Small intestine (tissue), 7 donors: Measurements from ENCODE around the gene BCL11A. TPM values are rescaled to one million over a fixed set of nuclear protein-coding genes. Genes with fewer than 3 reads are reported as not detected.
A peak's percentile ranks its signal among the peaks of the same experiment; 100 is the strongest.

Experiments used
- DNase-seq, 2 donors: peaks; one replicate each; pipeline versions ENCODE4 v3.0.0 to v3.0.0-alpha.2; 2013
- FAIRE-seq: peaks from 2 replicates; lab custom pipeline; 2012; peaks lifted over from hg19 to GRCh38; lab: Jason Lieb, UNC
- H3K27ac ChIP-seq, 3 donors: one replicate each; pipeline ENCODE4 v1.5.1; 2013; ENCODE audit warnings: low read length in 2 of 3, mild to moderate bottlenecking in 2 of 3, control low read depth in 1 of 3, inconsistent platforms in 1 of 3, low read depth in 1 of 3, moderate library complexity in 1 of 3
- H3K27me3 ChIP-seq, 3 donors: one replicate each; pipeline ENCODE4 v1.6.1; 2013; ENCODE audit warnings: low read length in 3 of 3, inconsistent platforms in 1 of 3; ENCODE audit not compliant: control insufficient read depth in 3 of 3, insufficient read depth in 3 of 3
- H3K36me3 ChIP-seq, 3 donors: one replicate each; pipeline ENCODE4 v1.6.1; 2013; ENCODE audit warnings: low read length in 3 of 3, inconsistent platforms in 1 of 3, low read depth in 1 of 3, mild to moderate bottlenecking in 1 of 3, moderate library complexity in 1 of 3; ENCODE audit not compliant: control insufficient read depth in 3 of 3, insufficient read depth in 2 of 3
- H3K4me1 ChIP-seq, 3 donors: one replicate each; pipeline ENCODE4 v1.6.1; 2013; ENCODE audit warnings: low read length in 2 of 3, inconsistent platforms in 1 of 3, low read depth in 1 of 3, mild to moderate bottlenecking in 1 of 3, moderate library complexity in 1 of 3; ENCODE audit not compliant: control insufficient read depth in 3 of 3, insufficient read depth in 2 of 3
- H3K4me3 ChIP-seq, 3 donors: one replicate each; pipeline ENCODE4 v1.5.1; 2013; ENCODE audit warnings: low read length in 3 of 3, control low read depth in 1 of 3, inconsistent platforms in 1 of 3, low read depth in 1 of 3, mild to moderate bottlenecking in 1 of 3, moderate library complexity in 1 of 3
- H3K9me3 ChIP-seq, 2 donors: one replicate each; pipeline ENCODE4 v1.6.1; 2013; ENCODE audit warnings: low read depth in 1 of 2, low read length in 1 of 2; ENCODE audit not compliant: control insufficient read depth in 2 of 2, insufficient read depth in 1 of 2
- WGBS, 3 donors: extraction: QIAGEN DNeasy Blood & Tissue Kit; methylation state at CpG; one replicate each; pipeline ENCODE4 v1.1.7; 2013; 5-methylcytosine and 5-hydroxymethylcytosine counted together
- polyA plus RNA-seq, 4 donors: library from polyadenylated mRNA; stranded (reverse) in 3 of 4; unstranded in 1 of 4; fragments of 200-250 nt in 3 of 4; fragments of 120-200 nt in 1 of 4; gene quantifications; one replicate each; pipeline versions ENCODE4 v1.2.1 to v1.2.3, GENCODE V29; 2013
- donor health status: healthy with polysubstance abuse.
- donor health status: control.
- donor health status: control.
- donor health status: Bipolar disorder and iron deficiency.
- donor health status: healthy.

Gene BCL11A
- polyA plus RNA-seq, 4 donors, result 2.2 to 22.5 (median 13.9) TPM

- DNase-seq (no peak), FAIRE-seq (no peak)
- H3K27me3 ChIP-seq, result peaks cover 0 to 1% (median 0%) of the 10 kb centered on the region in 3 donors
- no peak overlapping the region for H3K4me3 ChIP-seq
- no peak overlapping the region for H3K27ac ChIP-seq
- WGBS, 3 donors, result 86 to 91% (median 87%) methylated on average over 8 of the region's 8 CpGs
- H3K36me3 ChIP-seq, result no peaks in the 10 kb centered on the region
- peaks cover 0 to 6% (median 1%) of the 10 kb centered on the region in 3 donors for H3K4me1 ChIP-seq
- no peaks in the 10 kb centered on the region for H3K9me3 ChIP-seq
Observed at GRCh38 chr2:60446413-60447267, 106.8 kb downstream of the BCL11A start.

DNA sequence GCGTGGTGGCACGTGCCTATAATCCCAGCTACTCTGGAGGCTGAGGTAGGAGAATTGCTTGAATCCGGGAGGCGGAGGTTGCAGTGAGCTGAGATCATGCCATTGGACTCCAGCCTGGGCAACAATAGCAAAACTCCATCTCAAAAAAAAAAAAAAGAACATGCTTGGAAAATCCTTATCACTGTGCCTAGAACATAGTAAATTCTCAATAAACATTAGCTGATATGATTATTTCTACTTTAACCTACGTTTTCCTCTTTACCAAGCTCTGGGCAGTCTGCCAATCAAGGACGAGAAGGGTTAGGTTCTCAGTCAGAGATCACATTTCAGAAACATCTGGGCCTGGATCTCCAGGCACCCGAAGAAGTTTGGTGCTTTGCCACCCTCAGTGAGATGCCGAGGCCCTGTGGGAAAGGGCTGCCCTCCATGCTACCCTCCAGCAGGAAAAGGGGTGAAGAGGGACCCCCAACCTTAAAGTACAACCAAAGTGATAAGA is 107.7 kb downstream of the BCL11A start:
- Histone ChIP-seq H3K27me3 (peaks cover 0 to 4% (median 0%) of the 10 kb centered on the region in 3 donors), H3K27ac (no peak overlapping the region), H3K36me3 (no peaks in the 10 kb centered on the region), H3K4me1 (peaks cover 0 to 14% (median 1%) of the 10 kb centered on the region in 3 donors), H3K9me3 (no peaks in the 10 kb centered on the region), H3K4me3 (no peak overlapping the region)
- FAIRE-seq (no peak), DNase-seq (peak in 1 of 2 donors; percentile 38)
- WGBS, 3 donors, result 52 to 59% (median 52%) methylated on average over 8 of the region's 8 CpGs

- H3K27ac ChIP-seq, result no peak overlapping the region
- WGBS, 3 donors, result 80 to 87% (median 81%) methylated on average over 3 of the region's 3 CpGs
Observed at GRCh38 chr2:60442608-60443007, 110.8 kb downstream of the BCL11A start.

DNA sequence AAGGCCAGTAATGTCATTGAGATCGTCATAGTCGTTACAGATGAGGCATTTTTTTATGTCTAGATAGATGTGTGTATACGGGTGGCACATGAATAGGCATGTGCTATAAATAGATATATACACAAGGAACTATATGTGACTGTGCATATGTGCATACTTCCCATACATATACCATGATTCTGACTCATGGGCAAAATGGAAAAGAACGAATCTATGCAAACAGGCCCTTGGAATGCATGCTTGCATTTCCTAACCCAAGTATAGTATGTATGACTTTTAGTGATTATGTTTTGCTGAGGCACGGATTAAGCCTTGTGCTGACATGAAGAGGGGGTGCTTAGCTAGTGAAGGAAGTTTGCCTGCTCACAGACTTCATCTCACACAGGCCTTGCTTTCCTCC is 111.7 kb downstream of the BCL11A start:
- H3K4me1 ChIP-seq, result peaks cover 1 to 52% (median 3%) of the 10 kb centered on the region in 3 donors
- DNase-seq (no peak), FAIRE-seq (no peak)
- peaks cover 0 to 4% (median 0%) of the 10 kb centered on the region in 3 donors for H3K27me3 ChIP-seq
- no peaks in the 10 kb centered on the region for H3K36me3 ChIP-seq
- H3K27ac ChIP-seq, result no peak overlapping the region
- 58 to 76% (median 61%) methylated on average over 5 of the region's 5 CpGs for WGBS, 3 donors
- no peak overlapping the region for H3K4me3 ChIP-seq
- H3K9me3 ChIP-seq, result no peaks in the 10 kb centered on the region

More at GRCh38 chr2:60442608-60443007, 110.8 kb downstream of the BCL11A start:
- DNase-seq (no peak), FAIRE-seq (no peak)
- Histone ChIP-seq H3K4me3 (no peak overlapping the region), H3K36me3 (no peaks in the 10 kb centered on the region), H3K9me3 (no peaks in the 10 kb centered on the region), H3K27me3 (peaks cover 0 to 4% (median 0%) of the 10 kb centered on the region in 3 donors), H3K4me1 (peaks cover 1 to 43% (median 3%) of the 10 kb centered on the region in 3 donors)

DNA sequence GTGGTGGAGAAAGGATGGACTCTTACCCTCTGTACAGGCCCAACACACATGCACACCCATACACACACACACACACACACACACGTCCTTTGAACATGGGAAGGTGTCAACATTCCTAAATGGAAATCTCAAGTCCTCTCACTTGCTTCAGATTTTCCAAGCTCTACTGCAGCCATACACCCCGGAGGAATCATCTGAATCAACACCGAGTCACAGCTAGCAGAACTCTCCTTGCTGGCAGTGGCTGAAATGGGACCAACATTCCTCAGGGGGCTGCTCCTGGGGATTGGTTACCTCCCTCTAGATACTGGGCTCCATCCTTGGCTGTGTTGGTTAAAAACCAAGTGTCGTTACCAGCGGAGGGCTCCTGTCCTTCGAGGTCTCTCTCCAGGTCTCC is 112.7 kb downstream of the BCL11A start:
- Histone ChIP-seq H3K36me3 (no peaks in the 10 kb centered on the region), H3K4me1 (peaks cover 1 to 52% (median 3%) of the 10 kb centered on the region in 3 donors), H3K27ac (no peak overlapping the region), H3K27me3 (peaks cover 0 to 4% (median 0%) of the 10 kb centered on the region in 3 donors), H3K4me3 (no peak overlapping the region), H3K9me3 (no peaks in the 10 kb centered on the region)
- peak in 1 of 2 donors; percentile 35 for DNase-seq
- no peak for FAIRE-seq
- 82 to 92% (median 87%) methylated on average over 6 of the region's 6 CpGs for WGBS, 3 donors

DNA sequence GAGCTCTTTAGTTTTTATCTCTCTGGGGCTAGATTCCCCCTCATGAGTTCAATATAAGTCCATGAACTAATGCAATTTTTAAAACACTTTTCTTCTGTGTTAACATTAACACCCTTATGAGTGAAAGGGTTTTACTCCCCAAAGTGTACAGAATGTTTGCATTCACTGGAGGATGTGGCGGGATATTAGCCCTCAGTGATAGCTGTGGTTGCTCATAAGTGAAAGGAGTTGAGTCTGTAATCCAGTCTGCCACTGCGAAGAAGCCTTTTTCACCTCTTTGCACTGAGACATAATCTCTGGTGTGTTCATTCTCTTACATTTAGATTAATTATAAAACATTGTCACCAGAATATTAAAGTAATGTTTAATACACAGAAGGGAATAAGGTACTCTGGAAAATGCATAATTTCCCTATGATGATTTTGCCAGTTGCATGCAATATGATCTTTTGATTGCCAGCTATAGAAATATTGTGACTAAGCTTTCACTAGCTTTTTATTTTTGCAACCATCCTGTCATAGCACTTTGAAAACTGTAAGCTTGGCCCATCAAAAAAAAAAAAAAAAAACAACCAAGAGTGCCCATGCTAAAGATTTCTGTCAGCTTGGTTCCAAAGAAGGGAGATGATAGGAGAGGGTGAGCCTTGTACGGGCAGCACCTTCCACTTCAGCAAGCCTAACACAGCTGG is 113.2 kb downstream of the BCL11A start:
- no peak overlapping the region for H3K4me3 ChIP-seq
- no peak for FAIRE-seq
- peaks cover 1 to 54% (median 3%) of the 10 kb centered on the region in 3 donors for H3K4me1 ChIP-seq
- no peaks in the 10 kb centered on the region for H3K9me3 ChIP-seq
- peaks cover 0 to 4% (median 0%) of the 10 kb centered on the region in 3 donors for H3K27me3 ChIP-seq
- 77 to 83% (median 80%) methylated on average over 3 of the region's 3 CpGs for WGBS, 3 donors
- DNase-seq, result no peak
- no peak overlapping the region for H3K27ac ChIP-seq
- H3K36me3 ChIP-seq, result no peaks in the 10 kb centered on the region

DNA sequence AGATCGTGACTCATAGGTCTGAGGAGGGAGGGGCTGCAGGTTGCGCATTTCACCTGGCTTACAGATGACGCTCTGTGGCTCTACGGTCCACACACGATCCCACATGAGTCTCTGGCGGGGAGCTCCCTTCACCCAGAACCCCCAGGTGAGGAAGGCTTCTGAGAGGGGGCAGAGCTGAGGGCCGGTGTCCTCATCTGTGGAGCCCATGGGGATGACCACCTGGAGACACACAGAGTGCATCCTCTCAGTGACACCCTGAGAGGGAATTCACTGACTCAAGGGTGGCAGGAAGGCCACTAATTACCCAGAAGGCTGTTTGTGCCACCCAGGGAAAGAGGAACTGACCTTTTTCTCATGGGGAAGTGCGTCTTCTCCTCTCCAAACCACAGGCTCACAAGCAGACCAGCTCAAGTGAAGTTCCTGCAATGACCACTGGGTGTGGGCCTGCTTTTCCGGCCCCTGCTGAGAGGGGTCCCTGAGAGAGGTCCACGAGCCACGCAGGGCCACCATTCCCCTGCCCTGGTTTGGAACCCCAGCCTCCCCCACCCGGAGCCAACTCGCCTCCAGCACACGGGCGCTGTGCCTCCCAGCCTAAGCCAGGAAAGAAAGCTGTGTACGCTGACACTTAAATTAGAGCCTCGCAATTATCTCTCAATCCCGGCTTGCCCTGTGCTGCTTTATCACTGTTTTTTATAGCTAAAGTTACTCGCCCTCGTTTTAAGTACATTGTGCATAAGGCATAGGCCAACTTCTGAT is 114.1 kb downstream of the BCL11A start:
- 44 to 65% (median 56%) methylated on average over 20 of the region's 20 CpGs for WGBS, 3 donors
- peak; percentile 32 to 59 for DNase-seq
- H3K27me3 ChIP-seq, result peaks cover 0 to 2% (median 0%) of the 10 kb centered on the region in 3 donors
- H3K4me3 ChIP-seq, result no peak overlapping the region
- no peaks in the 10 kb centered on the region for H3K36me3 ChIP-seq
- no peak for FAIRE-seq
- H3K4me1 ChIP-seq, result peaks cover 1 to 61% (median 3%) of the 10 kb centered on the region in 3 donors
- H3K27ac ChIP-seq, result peak overlapping the region in 1 of 3 donors; percentile 32
- H3K9me3 ChIP-seq, result no peaks in the 10 kb centered on the region
